Islet of Langerhans (tissue), 1 donor: ENCODE data around the gene KCTD13.
"Not testable (repeated sequence)": the region's sequence is repeated elsewhere in the genome, so short reads cannot be mapped to it uniquely, and the experiment has no call there.

Source experiments
- FAIRE-seq: peaks from one replicate; lab custom pipeline; 2011; peaks lifted over from hg19 to GRCh38; lab: Jason Lieb, UNC

KCTD13 gene, protein sequence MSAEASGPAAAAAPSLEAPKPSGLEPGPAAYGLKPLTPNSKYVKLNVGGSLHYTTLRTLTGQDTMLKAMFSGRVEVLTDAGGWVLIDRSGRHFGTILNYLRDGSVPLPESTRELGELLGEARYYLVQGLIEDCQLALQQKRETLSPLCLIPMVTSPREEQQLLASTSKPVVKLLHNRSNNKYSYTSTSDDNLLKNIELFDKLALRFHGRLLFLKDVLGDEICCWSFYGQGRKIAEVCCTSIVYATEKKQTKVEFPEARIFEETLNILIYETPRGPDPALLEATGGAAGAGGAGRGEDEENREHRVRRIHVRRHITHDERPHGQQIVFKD

DNA sequence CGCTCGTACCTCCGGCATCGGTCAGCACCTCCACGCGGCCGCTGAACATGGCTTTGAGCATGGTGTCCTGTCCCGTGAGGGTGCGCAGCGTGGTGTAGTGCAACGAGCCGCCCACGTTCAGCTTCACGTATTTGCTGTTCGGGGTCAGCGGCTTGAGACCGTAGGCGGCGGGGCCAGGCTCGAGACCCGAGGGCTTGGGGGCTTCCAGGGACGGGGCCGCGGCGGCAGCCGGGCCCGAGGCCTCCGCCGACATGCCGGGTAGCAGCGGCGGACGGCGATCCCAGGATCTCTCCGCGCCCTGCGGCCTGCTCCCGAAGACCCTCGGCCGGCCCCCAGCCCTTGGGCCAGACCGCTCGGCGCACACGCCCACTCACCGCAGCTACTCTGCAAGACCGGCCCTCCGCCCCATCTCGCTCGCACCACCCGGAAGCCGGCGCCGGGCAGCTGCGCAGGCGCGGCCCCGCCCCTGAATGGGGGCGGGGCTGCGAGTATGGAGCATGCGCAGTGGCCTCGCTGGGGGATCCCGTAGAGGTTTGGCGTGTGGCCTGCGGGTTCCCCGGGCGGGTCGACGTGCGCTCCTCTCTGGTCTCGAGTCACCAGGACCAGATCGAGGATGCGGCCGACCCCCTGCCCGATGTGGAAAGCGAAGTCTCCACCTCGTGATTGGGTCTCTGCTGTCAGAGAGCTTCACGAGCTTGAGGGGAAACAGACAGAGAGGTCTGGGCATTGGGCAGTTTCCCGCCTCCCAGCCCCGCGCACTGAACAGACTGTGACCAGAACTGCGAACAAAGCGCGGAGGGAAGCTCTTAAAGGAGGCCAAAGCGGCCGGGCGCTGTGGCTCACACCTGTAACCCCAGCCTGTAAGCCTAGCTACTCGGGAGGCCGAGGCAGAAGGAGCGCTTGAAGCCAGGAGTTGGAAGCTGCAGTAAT is at the start of gene KCTD13:
KCTD13 (minus strand) TSS at position 446 of the 930 bp plus-strand sequence; CDS start at position 253, 193 bp downstream.
- no peak for FAIRE-seq

DNA sequence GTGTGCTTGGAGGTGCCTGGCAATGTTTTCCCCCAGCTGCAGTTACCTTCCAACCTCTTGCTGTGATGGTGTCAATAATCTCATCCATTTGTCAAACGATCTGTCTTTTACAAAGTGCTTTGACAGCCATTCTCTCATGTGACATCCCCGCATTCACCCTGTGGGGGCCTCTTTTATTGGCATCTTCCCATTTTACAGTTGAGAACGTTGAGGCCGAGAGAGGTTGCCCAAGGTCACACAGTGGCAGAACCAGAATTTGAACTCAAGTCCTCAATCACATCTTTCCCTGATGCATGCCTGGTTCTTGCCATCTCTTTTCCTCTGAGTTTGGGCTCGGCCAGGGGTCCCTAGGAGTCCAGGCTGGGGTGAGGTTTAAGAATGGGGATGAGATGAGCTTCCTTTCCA is 49.1 kb upstream of the KCTD13 start:
- no peak for FAIRE-seq

DNA sequence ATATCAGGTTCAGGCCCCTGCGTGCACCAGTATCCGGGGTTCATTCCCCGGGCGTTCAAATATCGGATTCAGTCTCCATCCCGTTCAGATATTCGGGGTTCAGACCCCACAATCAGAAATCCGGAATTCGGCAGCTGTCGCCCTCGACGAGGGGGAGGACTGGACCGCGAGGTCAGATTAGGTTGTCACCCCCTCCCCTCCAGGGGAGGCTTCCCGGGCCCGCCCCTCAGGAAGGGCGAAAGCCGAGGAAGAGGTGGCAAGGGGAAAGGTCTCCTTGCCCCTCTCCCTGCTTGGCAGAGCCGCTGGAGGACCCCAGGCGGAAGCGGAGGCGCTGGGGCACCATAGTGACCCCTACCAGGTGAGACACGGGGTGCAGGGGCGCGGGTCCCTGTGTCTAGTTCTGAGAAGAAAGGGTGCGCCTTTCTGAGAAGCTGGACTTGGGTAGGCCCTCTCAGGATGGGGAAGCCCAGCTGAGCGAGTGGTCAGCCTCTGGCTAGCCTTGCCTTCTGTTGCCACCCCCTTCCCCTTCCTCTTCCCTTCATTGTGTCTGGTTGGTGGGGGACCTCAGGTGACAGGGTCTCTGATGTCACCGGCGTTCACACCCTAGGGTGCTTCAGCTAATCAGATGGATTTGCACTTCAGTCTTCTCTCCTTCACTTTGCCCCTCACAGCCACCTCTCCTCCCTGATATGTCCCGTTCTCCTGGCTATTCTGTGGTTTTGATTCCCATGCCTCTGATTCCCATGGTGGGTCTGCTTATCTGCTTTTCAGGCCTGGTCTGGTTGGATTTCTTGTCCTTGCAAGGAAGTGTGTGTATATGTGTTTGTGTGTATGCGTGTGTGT is 48.5 kb upstream of the KCTD13 start:
- FAIRE-seq = no peak

DNA sequence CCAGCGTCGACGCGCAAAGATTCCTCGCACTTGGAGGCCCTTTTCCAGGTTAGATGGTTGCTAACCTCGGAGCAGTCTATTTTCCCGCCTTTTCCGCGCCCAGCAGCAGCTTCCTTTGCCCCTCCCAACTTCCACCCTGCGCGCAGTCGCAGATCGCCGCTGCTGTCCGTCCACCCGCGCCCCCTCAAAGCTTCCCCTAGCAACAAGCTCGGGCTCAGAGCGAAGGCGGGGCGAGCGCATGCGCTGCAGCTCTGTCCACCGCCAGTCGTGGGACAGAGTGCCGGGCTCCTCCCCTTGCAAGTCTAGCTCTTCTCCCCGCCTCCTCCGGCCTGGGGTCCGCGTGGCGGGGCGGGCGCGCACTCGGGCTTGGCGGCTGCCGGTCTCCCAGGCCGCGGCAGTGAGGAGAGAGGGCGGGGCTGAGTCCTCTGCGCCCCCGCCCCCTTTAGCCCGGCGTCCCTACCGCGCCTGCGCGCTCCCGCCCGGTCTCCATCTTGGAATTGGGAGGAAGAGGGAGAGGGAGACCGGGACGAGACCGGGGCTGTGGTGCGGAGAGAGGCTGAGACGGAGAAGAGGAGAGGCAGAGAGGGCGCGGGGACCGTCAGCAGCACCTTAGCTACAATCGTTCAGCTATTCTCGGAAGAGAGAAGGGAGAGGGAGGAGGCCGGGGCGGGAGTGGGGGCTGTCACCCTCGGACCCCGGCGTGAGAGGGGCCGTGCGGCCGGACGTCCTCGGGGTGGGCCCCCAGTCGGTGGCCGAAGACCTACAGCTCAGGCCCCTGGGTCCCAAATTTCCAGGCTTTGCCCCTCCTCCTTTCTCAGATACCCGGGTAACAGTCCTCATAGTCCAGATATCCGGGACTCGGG is 47.6 kb upstream of the KCTD13 start, which contains the start of gene TAOK2:
TAOK2 (plus strand) TSS at position 485 of the 863 bp plus-strand sequence. CDS start 3,905 bp downstream, outside the sequence.
- no peak for FAIRE-seq

DNA sequence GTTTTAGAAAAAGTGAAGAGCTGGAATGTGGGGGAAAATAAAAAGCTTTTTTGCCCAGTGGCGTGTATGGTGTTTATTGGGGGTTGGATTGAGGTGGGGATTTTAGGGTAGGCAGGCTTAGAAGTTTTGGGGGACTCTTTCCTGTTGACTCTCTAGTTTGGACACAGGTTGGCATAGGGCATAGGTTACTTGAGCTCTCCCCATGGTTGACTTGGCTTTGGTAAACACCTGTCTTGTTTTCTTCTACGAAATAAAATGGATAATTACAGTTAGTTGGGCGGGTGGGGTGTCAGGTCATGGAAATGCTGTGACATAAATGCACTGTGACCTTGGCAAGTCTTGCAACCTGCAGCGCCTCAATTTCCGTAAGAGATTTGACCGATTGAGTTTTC is 47.0 kb upstream of the KCTD13 start:
- no peak for FAIRE-seq

DNA sequence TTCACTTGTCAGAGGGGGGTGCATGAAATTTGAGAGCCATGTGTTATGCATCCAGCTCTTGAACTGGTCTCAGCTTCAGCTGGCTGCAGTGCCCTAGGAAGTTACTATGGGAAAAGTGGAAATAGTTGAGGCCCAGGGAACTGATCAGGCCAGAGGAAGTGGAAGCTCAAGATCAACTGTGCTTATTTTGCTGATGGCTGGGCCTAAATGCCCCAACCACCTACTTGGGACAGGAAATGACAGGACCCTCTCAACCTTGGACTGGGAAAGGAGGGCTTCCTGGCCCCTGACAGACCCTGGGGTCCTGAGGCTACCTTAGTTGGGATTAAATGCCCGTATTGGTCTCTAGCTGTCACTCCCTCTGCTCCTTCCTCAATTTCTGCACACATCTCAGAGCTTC is 46.5 kb upstream of the KCTD13 start:
- FAIRE-seq = no peak

DNA sequence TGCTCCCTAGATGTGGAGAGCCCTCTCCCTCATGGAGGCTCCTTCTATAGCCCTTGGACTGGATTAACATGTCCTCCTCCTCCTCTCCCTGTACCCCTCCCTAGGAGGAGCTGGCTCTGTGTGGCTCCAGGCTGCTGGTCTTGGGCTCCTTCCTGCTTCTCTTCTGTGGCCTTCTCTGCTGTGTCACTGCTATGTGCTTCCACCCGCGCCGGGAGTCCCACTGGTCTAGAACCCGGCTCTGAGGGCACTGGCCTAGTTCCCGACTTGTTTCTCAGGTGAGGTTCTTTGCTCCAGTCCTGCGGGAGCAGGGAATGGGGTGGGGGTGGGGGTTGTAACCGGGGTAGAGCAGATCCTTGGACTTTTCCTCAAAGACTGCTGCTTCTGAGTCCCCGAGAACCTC is 45.3 kb upstream of the KCTD13 start:
- FAIRE-seq = no peak

DNA sequence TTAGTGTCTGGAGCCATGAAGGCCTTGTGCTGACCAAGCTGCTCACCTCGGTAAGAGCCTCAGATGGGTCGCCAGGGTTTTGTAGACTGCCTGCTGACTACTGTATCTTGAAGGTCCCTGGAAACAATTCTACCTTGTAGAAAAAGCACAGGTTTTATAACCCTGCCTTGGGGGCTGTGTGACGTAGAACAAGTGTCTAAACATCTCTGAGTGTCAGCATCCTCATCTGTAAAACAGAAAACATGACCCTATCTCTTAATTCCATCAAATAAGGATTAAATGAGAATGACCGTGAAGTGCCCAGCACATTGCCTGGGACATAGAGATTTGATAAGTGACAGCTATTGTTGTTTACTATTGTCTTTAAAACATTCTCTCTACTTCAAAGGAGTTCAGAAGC is 42.2 kb upstream of the KCTD13 start:
- no peak for FAIRE-seq

DNA sequence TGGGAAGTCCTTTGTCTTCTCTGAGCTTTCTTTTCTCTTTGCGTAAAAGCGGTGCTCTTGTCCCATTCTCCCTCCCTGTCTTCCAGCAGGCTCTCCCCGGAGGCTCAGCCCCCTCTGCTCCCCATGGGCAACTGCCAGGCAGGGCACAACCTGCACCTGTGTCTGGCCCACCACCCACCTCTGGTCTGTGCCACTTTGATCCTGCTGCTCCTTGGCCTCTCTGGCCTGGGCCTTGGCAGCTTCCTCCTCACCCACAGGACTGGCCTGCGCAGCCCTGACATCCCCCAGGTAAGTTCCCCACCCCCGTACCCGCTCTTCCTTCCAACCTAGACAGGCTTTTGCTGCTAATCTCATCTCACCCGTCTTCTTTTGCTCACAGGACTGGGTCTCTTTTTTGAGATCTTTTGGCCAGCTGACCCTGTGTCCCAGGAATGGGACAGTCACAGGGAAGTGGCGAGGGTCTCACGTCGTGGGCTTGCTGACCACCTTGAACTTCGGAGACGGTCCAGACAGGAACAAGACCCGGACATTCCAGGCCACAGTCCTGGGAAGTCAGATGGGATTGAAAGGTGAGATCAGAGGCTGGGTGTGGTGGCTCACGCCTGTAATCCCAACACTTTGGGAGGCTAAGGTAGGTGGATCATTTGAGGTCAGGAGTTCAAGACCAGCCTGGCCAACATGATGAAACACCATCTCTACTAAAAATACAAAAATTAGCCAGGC is 37.2 kb upstream of the KCTD13 start:
- no peak for FAIRE-seq

DNA sequence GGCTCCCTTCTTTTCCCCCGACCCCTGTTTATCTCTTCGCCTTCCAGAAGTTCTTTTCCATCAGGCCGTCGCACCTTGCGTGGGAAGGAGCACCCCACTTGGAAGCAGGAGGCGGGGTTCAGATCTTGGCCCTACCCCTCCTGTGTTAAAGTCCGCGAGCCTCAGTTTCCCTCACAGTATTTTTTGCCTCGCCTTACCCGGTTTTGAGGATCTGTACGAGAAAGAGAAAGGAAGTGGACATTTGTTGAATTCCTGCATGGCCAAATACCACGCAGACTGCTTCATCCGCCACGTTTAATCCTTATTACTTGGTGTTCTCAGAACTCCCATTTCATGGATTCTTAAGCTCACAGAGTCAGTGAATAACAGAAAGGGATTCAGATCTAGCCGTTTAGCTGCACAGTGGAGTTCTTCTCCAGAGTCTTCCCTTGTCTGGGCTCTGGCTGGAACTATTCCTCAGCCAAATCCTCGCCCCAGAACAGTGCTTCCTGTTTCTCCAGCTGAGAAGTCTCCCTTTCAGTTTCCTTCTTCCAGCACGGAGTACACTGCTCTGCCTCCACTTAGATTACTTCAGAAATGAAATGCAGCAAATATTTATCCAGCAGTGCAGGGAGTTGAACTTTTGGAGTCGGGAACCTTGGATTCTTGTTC is 36.4 kb upstream of the KCTD13 start:
- no peak for FAIRE-seq

DNA sequence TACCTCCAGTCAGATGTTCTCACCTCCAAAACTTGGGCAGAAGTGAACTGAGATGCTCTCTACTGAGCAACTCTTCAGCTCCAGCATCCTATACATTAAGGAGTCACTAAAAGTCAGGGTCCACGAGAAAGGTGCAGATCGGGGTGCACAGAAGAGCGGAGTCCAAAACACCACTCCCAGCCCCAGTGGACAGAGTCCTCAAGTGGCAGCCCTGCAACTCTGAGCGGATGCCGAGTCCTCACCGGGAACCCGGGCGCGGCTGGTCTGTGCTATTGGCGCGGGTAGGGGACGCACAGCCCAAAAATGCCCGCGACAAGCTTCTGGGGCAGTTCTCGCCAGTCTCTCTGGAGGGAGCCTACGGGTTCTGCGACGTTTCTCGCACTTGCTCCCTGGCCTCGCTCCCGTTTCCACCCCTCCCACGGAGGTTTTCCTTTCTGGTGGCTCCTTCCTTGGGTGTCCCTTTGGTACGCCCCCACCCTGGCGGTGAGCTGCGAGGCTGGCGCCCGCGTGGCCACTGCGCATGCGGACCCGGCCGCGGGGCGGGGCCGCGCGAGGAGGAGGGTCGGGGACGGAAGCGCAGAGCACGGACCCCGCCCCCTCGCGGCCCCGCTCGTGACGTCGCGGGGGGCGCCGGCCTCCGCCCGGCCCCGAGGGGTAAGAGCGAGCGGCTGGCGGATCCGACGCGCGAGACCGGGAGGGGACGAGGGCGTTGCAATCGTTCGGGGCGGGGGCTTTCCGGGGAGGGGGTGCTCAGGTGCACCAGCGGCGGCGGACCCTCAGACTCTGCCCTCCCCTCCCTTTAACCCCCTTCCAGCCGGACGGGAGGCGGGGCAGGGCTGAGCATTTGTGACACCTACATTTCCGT is 35.7 kb upstream of the KCTD13 start, which contains the start of gene TMEM219:
TMEM219 (plus strand) TSS at position 601 of the 865 bp plus-strand sequence. CDS start 1,065 bp downstream, outside the sequence.
- no peak for FAIRE-seq

DNA sequence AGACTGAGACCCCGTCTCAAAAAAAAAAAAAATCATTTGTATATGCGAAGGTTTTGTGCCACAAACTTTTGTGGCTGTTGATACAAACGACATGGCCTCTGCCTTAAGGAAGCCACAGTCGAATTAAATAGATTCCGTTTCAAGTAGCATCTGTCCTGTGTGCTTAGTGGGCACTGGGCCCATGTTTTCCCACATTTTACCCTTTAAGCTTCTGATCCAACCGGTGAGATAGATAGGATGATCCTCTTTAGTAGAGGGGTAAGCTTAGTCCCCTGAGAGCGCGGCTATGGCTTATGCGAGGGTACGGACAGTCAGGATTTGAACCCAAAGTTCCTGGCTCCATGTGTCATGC is 35.1 kb upstream of the KCTD13 start:
- no peak for FAIRE-seq

DNA sequence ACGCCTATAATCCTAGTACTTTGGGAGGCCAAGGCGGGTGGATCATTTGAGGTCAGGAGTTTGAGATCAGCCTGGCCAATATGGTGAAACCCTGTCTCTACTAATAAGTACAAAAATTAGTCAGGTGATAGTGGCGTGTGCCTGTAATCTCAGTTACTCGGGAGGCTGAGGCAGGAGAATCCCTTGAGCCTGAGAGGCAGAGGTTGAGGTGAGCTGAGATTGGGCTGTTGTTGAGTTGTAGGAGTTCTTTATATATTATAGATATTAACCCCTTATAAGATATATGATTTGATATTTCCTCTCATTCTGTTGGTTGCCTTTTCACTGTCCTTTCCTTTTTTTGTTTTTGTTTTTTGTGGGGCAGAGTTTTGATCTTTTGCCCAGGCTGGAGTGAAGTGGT is 33.8 kb upstream of the KCTD13 start:
- not testable (repeated sequence) for FAIRE-seq

DNA sequence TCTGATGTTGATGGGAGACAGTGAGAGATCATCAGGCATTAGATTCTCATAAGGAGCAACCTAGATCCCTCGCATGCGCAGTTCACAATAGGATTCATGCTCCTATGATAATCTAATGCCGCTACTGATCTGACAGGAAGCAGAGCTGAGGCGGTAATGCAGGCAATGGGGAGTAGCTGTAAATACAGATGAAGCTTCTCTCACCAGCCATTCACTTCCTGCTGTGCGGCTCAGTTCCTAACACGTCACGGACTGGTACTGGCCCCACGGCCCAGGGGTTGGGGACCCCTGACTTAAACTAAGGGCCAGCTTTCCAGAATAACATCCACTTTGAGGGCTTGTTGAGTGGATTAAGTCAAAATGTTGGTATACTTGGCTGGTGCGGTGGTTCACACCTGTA is 33.3 kb upstream of the KCTD13 start:
- no peak for FAIRE-seq

DNA sequence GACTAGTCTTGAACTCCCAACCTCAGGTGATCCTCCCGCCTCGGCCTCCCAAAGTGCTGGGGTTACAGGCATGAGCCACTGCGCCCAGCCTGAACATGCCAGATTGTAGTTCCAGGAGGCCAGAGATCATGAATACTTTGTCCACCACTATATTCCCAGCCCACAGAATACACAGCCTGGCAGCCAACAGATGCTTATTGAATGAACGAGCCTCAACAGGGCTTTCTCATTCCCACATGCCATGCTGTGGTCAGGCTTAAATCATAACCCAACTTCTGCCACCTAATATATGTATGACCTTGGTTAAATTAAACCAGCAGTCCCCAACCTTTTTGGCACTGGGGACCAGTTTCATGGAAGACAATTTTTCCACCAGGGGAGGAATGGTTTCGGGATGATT is 32.7 kb upstream of the KCTD13 start:
- no peak for FAIRE-seq

DNA sequence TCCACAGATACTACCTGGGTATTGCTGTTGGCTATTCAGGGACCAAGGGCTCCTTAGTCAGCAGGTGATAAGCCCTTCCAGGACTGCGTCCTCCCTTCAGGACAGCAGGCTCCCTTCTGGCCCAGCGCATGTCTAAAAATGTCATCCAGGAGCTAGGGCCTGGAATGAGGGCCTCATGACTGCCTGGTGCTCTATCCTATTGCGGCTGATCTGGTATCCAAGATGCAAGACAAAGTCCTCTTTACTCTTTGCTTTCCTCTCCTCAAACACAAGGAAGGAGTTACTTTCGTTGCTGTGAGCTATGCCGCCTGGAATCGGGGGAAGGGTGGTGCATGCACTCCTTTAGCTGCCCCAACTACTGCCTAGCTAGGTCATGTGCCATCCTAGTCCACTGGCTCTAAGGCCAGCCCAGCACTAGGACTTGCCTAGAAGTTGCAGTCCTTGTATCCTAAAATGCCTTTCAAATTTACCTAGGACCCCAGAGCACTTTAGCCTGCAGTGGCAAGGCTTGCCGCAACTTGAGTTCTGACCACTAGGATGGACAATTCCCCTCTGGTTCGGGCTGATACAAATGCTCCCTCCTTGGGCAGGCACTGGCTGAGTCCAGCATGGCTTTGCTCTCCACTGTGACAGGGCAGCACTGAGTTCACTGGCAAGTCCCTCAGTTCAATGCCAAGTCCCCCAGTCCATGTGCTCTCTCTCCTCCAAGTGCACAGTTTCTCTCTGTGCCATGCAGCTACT is 25.8 kb upstream of the KCTD13 start:
- FAIRE-seq = no peak

DNA sequence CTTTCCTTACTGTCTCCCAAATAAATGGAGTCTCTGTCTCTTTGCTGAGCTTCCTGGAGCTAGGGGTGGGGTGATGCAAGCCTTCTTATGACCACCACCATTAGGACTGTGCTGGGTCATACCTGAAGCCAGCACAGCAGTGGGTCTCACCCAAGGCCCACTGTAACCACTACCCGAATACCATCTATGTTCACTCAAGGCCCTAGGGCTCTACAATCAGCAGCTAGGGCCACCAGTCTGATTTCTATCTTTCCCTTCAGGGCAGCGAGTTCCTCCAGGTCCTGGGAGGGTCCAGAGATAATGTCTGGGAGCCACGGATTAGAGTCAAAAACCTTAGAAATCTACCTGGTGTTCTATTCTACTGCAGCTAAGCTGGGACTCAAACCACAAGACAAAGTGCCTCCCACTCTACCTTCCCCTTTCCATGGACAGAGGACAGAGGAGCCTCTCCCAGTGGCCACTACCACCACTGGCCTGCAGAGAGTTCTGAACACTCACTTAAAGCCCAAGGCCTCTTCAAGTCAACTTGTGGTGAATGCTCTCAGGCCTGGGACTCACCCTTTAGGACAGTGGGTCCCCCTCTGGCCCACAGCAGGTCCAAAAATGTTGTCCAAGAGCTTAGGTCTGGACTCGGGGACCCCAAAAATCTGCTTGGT is 24.9 kb upstream of the KCTD13 start:
- FAIRE-seq = no peak

DNA sequence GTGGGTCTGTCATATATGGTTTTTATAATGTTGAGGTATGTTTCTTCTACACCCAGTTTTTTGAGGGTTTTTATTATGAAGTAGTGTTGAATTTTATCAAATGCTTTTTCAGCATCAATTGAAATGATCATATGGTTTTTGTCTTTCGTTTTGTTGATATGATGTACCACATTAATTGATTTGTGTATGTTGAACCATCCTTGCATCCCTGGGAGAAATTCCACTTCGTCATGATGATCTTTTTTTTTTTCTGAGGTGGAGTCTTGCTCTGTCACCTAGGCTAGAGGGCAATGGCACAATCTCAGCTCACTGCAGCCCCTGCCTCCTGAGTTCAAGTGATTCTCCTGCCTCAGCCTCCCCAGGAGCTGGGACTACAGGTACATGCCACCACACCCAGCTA is 21.9 kb upstream of the KCTD13 start:
- no peak for FAIRE-seq
